Right renal pelvis (tissue), 4 donors: ENCODE measurements around the gene POLR2J3. TPM values are rescaled to one million over a fixed set of nuclear protein-coding genes. Genes with fewer than 3 reads are reported as not detected.
"Not testable (repeated sequence)": the region's sequence is repeated elsewhere in the genome, so short reads cannot be mapped to it uniquely, and the experiment has no call there.

Experiments
- DNase-seq, 4 donors: peaks; one replicate each; pipeline ENCODE4 v3.0.0-alpha.2; 2013; ENCODE audit warnings: low read depth in 4 of 4, low spot score in 3 of 4, missing footprints in 1 of 4
- polyA plus RNA-seq, 4 donors: library from polyadenylated mRNA; unstranded; fragments of 120-200 nt; gene quantifications; one replicate each; pipeline ENCODE4 v1.2.1, GENCODE V29; 2013; ENCODE audit not compliant: insufficient read length in 4 of 4

POLR2J3 gene
- polyA plus RNA-seq, 4 donors: 58.9 to 81.7 (median 77.2) TPM

DNA sequence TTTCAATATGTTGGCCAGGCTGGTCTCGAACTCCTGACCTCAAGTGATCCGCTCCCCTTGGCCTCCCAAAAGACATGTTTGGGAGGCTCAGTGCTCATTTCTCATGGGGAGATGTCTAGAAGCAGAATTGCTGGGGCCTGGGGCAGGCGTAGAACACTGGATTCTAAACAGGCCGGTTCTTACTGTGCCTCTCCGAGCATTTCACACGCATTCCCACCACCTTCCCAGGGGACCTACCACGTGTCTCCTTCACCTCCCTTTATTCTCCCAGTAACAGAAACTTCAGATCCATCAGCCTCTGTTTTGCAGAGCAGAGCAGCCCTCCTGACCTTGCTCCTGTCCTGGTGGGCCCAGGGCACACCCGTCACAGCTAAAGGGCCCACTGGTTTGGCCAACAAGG lies 45.2 kb downstream of the POLR2J3 start:
- DNase-seq: not testable (repeated sequence)

GRCh38 chr7:102524803-102525202 lies 47.6 kb downstream of the POLR2J3 start:
- DNase-seq: not testable (repeated sequence)

DNA sequence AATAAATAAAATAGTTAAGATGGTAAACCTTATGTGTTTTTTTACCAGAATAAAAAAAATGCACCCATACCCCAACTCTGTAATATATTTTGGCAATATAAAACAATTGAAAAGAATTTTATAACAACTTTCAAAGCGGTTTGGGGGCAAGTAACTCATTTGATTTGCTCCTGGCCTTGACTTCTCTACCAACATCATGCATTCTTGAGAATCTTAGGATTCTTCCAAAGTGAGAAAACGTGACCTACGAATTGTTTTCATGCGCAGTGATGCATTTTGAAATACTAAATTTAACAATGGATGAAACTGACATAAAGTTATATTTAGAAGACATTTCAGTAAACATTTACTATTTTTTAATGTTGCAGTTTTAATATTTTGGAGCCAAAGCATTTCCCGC lies 51.6 kb downstream of the POLR2J3 start:
- DNase-seq: not testable (repeated sequence)

GRCh38 chr7:102517550-102518147 lies 54.7 kb downstream of the POLR2J3 start, which contains the start of gene RASA4B:
RASA4B (minus strand) TSS chr7:102517777; CDS start chr7:102517710, 67 bp downstream.
- DNase-seq: not testable (repeated sequence)

Other genes starting within 250 kb of the POLR2J3 start
- gene SPDYE6, start 216.1 kb downstream of the POLR2J3 start, polyA plus RNA-seq: 1 to 10 TPM in 3 of 4 donors, not detected in 1; 1.2 to 2.4 (median 1.4) TPM
- gene PRKRIP1, start 176.2 kb downstream of the POLR2J3 start, polyA plus RNA-seq: 10 to 100 TPM; 33.3 to 38.4 (median 35.2) TPM
- 10 to 100 TPM; 19.6 to 29.8 (median 21.4) TPM for gene ORAI2, start 139.0 kb downstream of the POLR2J3 start, polyA plus RNA-seq
- 10 to 100 TPM; 10.6 to 16.8 (median 11.5) TPM for gene ALKBH4, start 107.7 kb downstream of the POLR2J3 start, polyA plus RNA-seq
- gene LRWD1, start 107.6 kb downstream of the POLR2J3 start, polyA plus RNA-seq: 10 to 100 TPM; 17.9 to 23.8 (median 20.8) TPM
- gene POLR2J, start 93.7 kb downstream of the POLR2J3 start, polyA plus RNA-seq: 10 to 100 TPM; 29.4 to 43.7 (median 31.6) TPM
- gene RASA4B, start 54.8 kb downstream of the POLR2J3 start, polyA plus RNA-seq: 10 to 100 TPM in 2 of 4 donors, 1 to 10 TPM in 2; 7.5 to 22.2 (median 10.1) TPM
- gene UPK3BL2, start 28.9 kb downstream of the POLR2J3 start, polyA plus RNA-seq: 10 to 100 TPM in 1 of 4 donors, 1 to 10 TPM in 3; 4.6 to 10.9 (median 6.4) TPM
- 1 to 10 TPM; 1.6 to 3.4 (median 2.4) TPM for gene SPDYE2, start 21.4 kb downstream of the POLR2J3 start, polyA plus RNA-seq
- gene RASA4, start 44.2 kb upstream of the POLR2J3 start, polyA plus RNA-seq: 10 to 100 TPM; 23.9 to 42.4 (median 31.8) TPM
- gene UPK3BL1, start 70.2 kb upstream of the POLR2J3 start, polyA plus RNA-seq: 10 to 100 TPM in 2 of 4 donors, 1 to 10 TPM in 2; 4.7 to 18.5 (median 11.1) TPM
- under 1 TPM; 0.32 to 0.79 (median 0.68) TPM for gene SPDYE2B, start 77.7 kb upstream of the POLR2J3 start, polyA plus RNA-seq
- 1 to 10 TPM; 1.3 to 3.1 (median 2.2) TPM for gene POLR2J2, start 99.1 kb upstream of the POLR2J3 start, polyA plus RNA-seq
- 10 to 100 TPM; 10.1 to 12.3 (median 10.8) TPM for gene FAM185A, start 176.4 kb upstream of the POLR2J3 start, polyA plus RNA-seq